Mesendoderm (in vitro differentiated cells): ENCODE data around the gene RHOH.
"Not testable (repeated sequence)": the region's sequence is repeated elsewhere in the genome, so short reads cannot be mapped to it uniquely, and the experiment has no call there.

Source experiments
- DNase-seq: peaks from one replicate; pipeline ENCODE4 v3.0.0; 2013
- H2AK5ac ChIP-seq: 2 replicates; pipeline ENCODE4 v1.6.1; 2013; ENCODE audit warnings: low read length, inconsistent platforms
- H2BK120ac ChIP-seq: 2 replicates; pipeline ENCODE4 v1.6.1; 2013; ENCODE audit warnings: low read depth, mild to moderate bottlenecking, low read length, moderate library complexity, mixed read lengths
- H2BK15ac ChIP-seq: replicated peaks from 2 replicates; pipeline ENCODE4 v1.6.1; 2013; ENCODE audit warnings: low read depth, mild to moderate bottlenecking, moderate library complexity
- H2BK5ac ChIP-seq: 2 replicates; pipeline ENCODE4 v1.6.1; 2013; ENCODE audit warnings: low read length, inconsistent platforms
- H3K18ac ChIP-seq: 2 replicates; pipeline ENCODE4 v1.6.1; 2013; ENCODE audit warnings: mild to moderate bottlenecking, low read length, mixed read lengths
- H3K23ac ChIP-seq: one replicate; pipeline ENCODE4 v1.6.1; 2013; ENCODE audit warnings: low read length
- H3K27ac ChIP-seq: 2 replicates; pipeline ENCODE4 v1.5.1; 2013; ENCODE audit warnings: low read depth, mild to moderate bottlenecking, inconsistent platforms, low read length, moderate library complexity
- H3K27me3 ChIP-seq: 2 replicates; pipeline ENCODE4 v1.6.1; 2013; ENCODE audit warnings: low read length, control low read depth, mild to moderate bottlenecking, inconsistent platforms; ENCODE audit not compliant: insufficient read depth, poor library complexity
- H3K36me3 ChIP-seq: 2 replicates; pipeline ENCODE4 v1.6.1; 2013; ENCODE audit warnings: low read length, inconsistent platforms; ENCODE audit not compliant: control insufficient read depth, insufficient read depth
- H3K4ac ChIP-seq: one replicate; pipeline ENCODE4 v1.6.1; 2013; ENCODE audit warnings: low read depth, mild to moderate bottlenecking, low read length, moderate library complexity
- H3K4me1 ChIP-seq: 2 replicates; pipeline ENCODE4 v1.6.1; 2013; ENCODE audit warnings: low read depth, low read length, inconsistent platforms; ENCODE audit not compliant: control insufficient read depth
- H3K4me2 ChIP-seq: 2 replicates; pipeline ENCODE4 v1.6.1; 2013; ENCODE audit warnings: low read length
- H3K4me3 ChIP-seq: 2 replicates; pipeline ENCODE4 v1.5.1; 2013; ENCODE audit warnings: mild to moderate bottlenecking, low read length
- H3K56ac ChIP-seq: one replicate; pipeline ENCODE4 v1.6.1; 2013; ENCODE audit warnings: low read length
- H3K79me1 ChIP-seq: 2 replicates; pipeline ENCODE4 v1.6.1; 2013; ENCODE audit warnings: low read length, inconsistent platforms
- H3K79me2 ChIP-seq: 2 replicates; pipeline ENCODE4 v1.6.1; 2013; ENCODE audit warnings: mild to moderate bottlenecking, low read length; ENCODE audit not compliant: control insufficient read depth, insufficient read depth
- H3K9ac ChIP-seq: 2 replicates; pipeline ENCODE4 v1.6.1; 2013; ENCODE audit warnings: low read length, inconsistent platforms
- H4K5ac ChIP-seq: one replicate; pipeline ENCODE4 v1.6.1; 2013; ENCODE audit warnings: low read length
- H4K8ac ChIP-seq: one replicate; pipeline ENCODE4 v1.6.1; 2013; ENCODE audit warnings: low read depth, mild to moderate bottlenecking, control low read depth, low read length, moderate library complexity
- WGBS: extraction: QIAGEN DNeasy Blood & Tissue Kit; methylation state at CpG from one replicate; pipeline ENCODE4 v1.1.7; 2013; ENCODE audit warnings: low lambda C conversion rate, missing lambda C conversion rate; ENCODE audit not compliant: insufficient coverage; ENCODE audit errors: extremely low coverage; 5-methylcytosine and 5-hydroxymethylcytosine counted together

RHOH gene

GRCh38 chr4:40276546-40276945, 79.7 kb downstream of the RHOH start:
- Histone ChIP-seq H3K27ac (no peak overlapping the region), H2AK5ac (no peak overlapping the region), H2BK120ac (no peak overlapping the region), H3K4me3 (no peak overlapping the region), H3K79me2 (no peaks in the 10 kb centered on the region), H3K9ac (no peak overlapping the region), H3K4me1 (no peaks in the 10 kb centered on the region), H3K79me1 (no peaks in the 10 kb centered on the region), H3K23ac (no peak overlapping the region), H4K8ac (no peak overlapping the region), H2BK15ac (no peak overlapping the region), H3K4me2 (no peak overlapping the region), H3K56ac (no peak overlapping the region), H3K18ac (no peak overlapping the region), H4K5ac (no peak overlapping the region), H3K4ac (no peak overlapping the region), H2BK5ac (no peak overlapping the region), H3K36me3 (no peaks in the 10 kb centered on the region), H3K27me3 (no peaks in the 10 kb centered on the region)
- no CpG with 5 or more reads among the region's 4 CpGs for WGBS
- DNase-seq, result no peak

DNA sequence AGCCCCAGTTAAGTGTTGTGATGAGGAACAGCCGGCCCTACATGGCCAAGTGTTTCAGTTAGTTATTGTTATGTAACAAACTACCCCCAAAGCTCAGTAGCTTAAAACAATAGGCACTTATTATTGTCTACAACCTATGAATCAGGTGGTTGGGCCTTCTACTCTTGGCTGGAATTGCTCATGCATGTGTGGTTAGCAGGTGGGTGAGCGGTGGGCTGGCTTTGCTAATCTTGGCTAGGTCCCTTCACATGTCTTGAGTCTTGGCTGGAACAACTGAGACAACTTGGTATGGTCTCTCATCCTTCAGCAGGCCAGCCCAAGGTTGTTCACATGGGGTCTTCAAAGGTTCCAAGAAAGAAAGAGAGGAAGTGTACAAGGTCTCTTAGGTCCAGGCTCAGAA, 83.8 kb downstream of the RHOH start:
- Histone ChIP-seq H3K27ac (no peak overlapping the region), H2BK5ac (no peak overlapping the region), H3K4me2 (no peak overlapping the region), H2BK15ac (no peak overlapping the region), H3K23ac (no peak overlapping the region), H3K4me3 (no peak overlapping the region), H3K79me1 (no peaks in the 10 kb centered on the region), H4K5ac (no peak overlapping the region), H3K4ac (no peak overlapping the region), H3K4me1 (no peaks in the 10 kb centered on the region), H3K36me3 (no peaks in the 10 kb centered on the region), H3K79me2 (no peaks in the 10 kb centered on the region), H2BK120ac (no peak overlapping the region), H3K56ac (no peak overlapping the region), H4K8ac (no peak overlapping the region), H3K27me3 (no peaks in the 10 kb centered on the region), H3K9ac (no peak overlapping the region), H2AK5ac (no peak overlapping the region), H3K18ac (no peak overlapping the region)
- no peak for DNase-seq
- WGBS, result no CpG with 5 or more reads among the region's 2 CpGs

- no peak overlapping the region for H2BK5ac ChIP-seq
- H3K4ac ChIP-seq, result no peak overlapping the region
- no peak overlapping the region for H4K5ac ChIP-seq
- H3K4me2 ChIP-seq, result no peak overlapping the region
- H3K23ac ChIP-seq, result no peak overlapping the region
- WGBS, result no CpG with 5 or more reads among the region's 3 CpGs
- H2BK120ac ChIP-seq, result no peak overlapping the region
- H3K27ac ChIP-seq, result no peak overlapping the region
- no peaks in the 10 kb centered on the region for H3K27me3 ChIP-seq
- no peak overlapping the region for H3K56ac ChIP-seq
- H3K4me3 ChIP-seq, result no peak overlapping the region
- no peak overlapping the region for H4K8ac ChIP-seq
- no peak overlapping the region for H2AK5ac ChIP-seq
- H3K18ac ChIP-seq, result no peak overlapping the region
- H3K79me1 ChIP-seq, result no peaks in the 10 kb centered on the region
- no peak overlapping the region for H2BK15ac ChIP-seq
- H3K36me3 ChIP-seq, result no peaks in the 10 kb centered on the region
- no peaks in the 10 kb centered on the region for H3K4me1 ChIP-seq
- DNase-seq, result no peak
- no peaks in the 10 kb centered on the region for H3K79me2 ChIP-seq
- no peak overlapping the region for H3K9ac ChIP-seq
These were observed 84.3 kb downstream of the RHOH start for GRCh38 chr4:40281099-40281498.

DNA sequence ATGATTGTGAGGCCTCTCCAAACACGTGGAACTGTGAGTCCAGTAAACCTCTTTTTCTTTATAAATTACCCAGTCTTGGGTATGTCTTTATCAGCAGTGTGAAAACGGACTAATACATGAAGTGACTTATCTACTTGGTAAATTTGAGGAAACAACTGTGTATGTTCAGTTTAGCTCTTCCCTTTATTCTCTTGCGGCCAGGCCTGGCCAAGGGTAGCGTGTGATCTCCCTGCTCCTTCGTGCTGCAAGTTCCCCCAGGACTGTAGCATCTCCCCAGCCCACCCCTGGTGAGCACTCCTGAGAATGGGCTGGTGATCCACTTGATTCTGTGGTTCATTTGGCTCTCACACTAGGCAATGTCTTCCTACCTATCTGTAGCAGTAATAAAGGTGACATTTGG, 85.1 kb downstream of the RHOH start:
- Histone ChIP-seq H4K5ac (no peak overlapping the region), H3K18ac (no peak overlapping the region), H3K79me1 (no peaks in the 10 kb centered on the region), H3K23ac (no peak overlapping the region), H2BK120ac (no peak overlapping the region), H3K4ac (no peak overlapping the region), H3K27me3 (no peaks in the 10 kb centered on the region), H2BK15ac (no peak overlapping the region), H3K4me3 (no peak overlapping the region), H3K9ac (no peak overlapping the region), H3K4me1 (no peaks in the 10 kb centered on the region), H3K79me2 (no peaks in the 10 kb centered on the region), H3K27ac (no peak overlapping the region), H3K36me3 (no peaks in the 10 kb centered on the region), H3K4me2 (no peak overlapping the region), H4K8ac (no peak overlapping the region), H3K56ac (no peak overlapping the region), H2AK5ac (no peak overlapping the region), H2BK5ac (no peak overlapping the region)
- no CpG with 5 or more reads among the region's 5 CpGs for WGBS
- DNase-seq, result no peak

DNA sequence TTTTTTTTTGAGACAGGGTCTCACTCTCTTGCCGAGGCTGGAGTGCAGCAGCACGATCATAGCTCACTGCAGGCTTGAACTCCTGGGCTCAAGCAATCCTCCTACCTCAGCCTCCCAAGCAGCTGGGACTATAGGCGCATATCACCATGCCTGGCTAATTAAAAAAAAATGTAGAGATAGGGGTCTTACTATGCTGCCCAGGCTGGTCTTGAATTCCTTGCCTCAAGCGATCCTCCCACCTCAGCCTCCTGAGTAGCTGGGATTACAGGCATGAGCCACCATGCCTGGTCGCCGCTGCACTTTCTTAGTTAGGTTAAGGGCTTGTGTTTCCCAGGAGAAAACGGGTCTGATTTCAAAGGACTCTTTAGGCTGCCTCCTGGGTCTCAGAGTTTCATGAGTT, 86.0 kb downstream of the RHOH start:
- DNase-seq, H3K4ac ChIP-seq, H3K4me1 ChIP-seq, H3K23ac ChIP-seq, H3K4me2 ChIP-seq, H2BK120ac ChIP-seq, H3K27me3 ChIP-seq, H2BK15ac ChIP-seq, H3K9ac ChIP-seq, H4K5ac ChIP-seq, H3K18ac ChIP-seq, H3K56ac ChIP-seq, H3K79me2 ChIP-seq, H3K36me3 ChIP-seq, H3K4me3 ChIP-seq, H4K8ac ChIP-seq, H2AK5ac ChIP-seq, H3K79me1 ChIP-seq, H3K27ac ChIP-seq, H2BK5ac ChIP-seq: not testable (repeated sequence)
- WGBS, result no CpG with 5 or more reads among the region's 7 CpGs

DNA sequence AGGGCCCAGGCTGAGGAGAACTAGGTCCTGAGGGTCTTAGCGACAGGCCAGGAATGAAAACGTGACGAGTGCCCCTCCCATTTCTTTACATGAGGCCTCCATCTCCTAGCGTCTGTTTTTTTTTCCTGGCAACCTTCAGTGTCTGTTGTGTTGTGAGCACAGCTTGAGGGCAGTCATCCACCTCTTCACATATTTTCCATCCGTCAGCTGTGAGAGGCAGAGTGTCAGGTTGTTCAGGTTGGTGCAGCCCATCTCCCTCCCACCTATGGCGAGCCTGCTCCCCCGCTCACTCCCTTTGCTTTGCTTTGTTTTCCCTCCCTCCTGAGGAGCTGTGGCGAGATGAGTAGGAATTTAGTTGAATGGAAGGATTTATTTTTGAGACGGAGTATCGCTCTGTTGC, 86.6 kb downstream of the RHOH start:
- Histone ChIP-seq H2BK15ac (no peak overlapping the region), H3K4me1 (no peaks in the 10 kb centered on the region), H4K5ac (no peak overlapping the region), H3K79me2 (no peaks in the 10 kb centered on the region), H3K27me3 (no peaks in the 10 kb centered on the region), H3K18ac (no peak overlapping the region), H3K4ac (no peak overlapping the region), H3K9ac (no peak overlapping the region), H3K4me2 (no peak overlapping the region), H4K8ac (no peak overlapping the region), H2AK5ac (no peak overlapping the region), H3K56ac (no peak overlapping the region), H3K36me3 (no peaks in the 10 kb centered on the region), H3K23ac (no peak overlapping the region), H3K27ac (no peak overlapping the region), H2BK5ac (no peak overlapping the region), H2BK120ac (no peak overlapping the region), H3K79me1 (no peaks in the 10 kb centered on the region), H3K4me3 (no peak overlapping the region)
- DNase-seq, result peak; percentile 63
- whole genome bisulfite sequencing, result no CpG with 5 or more reads among the region's 10 CpGs
